HepG2 (cell line): ENCODE results near the gene GALNT17. TPM values are rescaled to one million over a fixed set of nuclear protein-coding genes. Genes with fewer than 3 reads are reported as not detected.

Source experiments
- ATAC-seq: fragments of 200-7000 bp; cut with Tn5 transposase; 3 replicates; pipeline ENCODE4 v1.9.1; 2020; ENCODE audit warnings: mild to moderate bottlenecking, moderate library complexity
- BruUV-seq: library from RNA; stranded (reverse); fragments of 400-500 nt; replicated peaks from 2 replicates; lab custom pipeline; 2021; lab: Mats Ljungman, UMichigan
- CTCF ChIA-PET: fragments of 300-600 bp; formaldehyde crosslinking; extraction: SDS; loops from one replicate; lab custom pipeline; 2021; ENCODE audit warnings: low total read pairs, inconsistent platforms, low intra/inter-chr PET ratio; lab: Yijun Ruan, JAX
- POLR2A ChIA-PET: fragments of 350-600 bp; sonication (Branson Sonifier 250); formaldehyde crosslinking; loops from one replicate; lab custom pipeline; 2020; ENCODE audit warnings: antibody characterized with exemption, inconsistent platforms; lab: Yijun Ruan, JAX
- DNase-seq: peaks from one replicate; pipeline ENCODE4 v3.0.0-alpha.2; 2015; ENCODE audit warnings: low spot score
- FAIRE-seq: peaks from 3 replicates; lab custom pipeline; 2011; peaks lifted over from hg19 to GRCh38; lab: Jason Lieb, UNC
- H2AFZ ChIP-seq: one replicate; pipeline ENCODE4 v1.6.1; 2011; ENCODE audit warnings: low read length, inconsistent platforms
- H3K27ac ChIP-seq: fragments of 300-600 bp; 3 replicates; pipeline ENCODE4 v1.8.0; 2011; ENCODE audit warnings: mixed run types, mild to moderate bottlenecking, mixed read lengths, low read length, inconsistent platforms; ENCODE audit not compliant: insufficient read depth; ENCODE audit errors: extremely low read length
- H3K27me3 ChIP-seq, 2 experiments: fragments of 200-600 bp in 1 of 2; 2 replicates in 1 of 2; 3 replicates in 1 of 2; pipeline versions ENCODE4 v1.6.0 to v1.8.0; 2011; ENCODE audit warnings: low read length in 2 of 2, mild to moderate bottlenecking in 2 of 2, moderate library complexity in 2 of 2, inconsistent platforms in 1 of 2; ENCODE audit not compliant: insufficient read depth in 2 of 2, control insufficient read depth in 1 of 2
- H3K36me3 ChIP-seq, 2 experiments: fragments of 200-600 bp in 1 of 2; replicated peaks in 1 of 2; 2 replicates in 1 of 2; 3 replicates in 1 of 2; pipeline versions ENCODE4 v1.5.1 to v1.8.0; 2011; ENCODE audit warnings: low read length in 2 of 2, inconsistent platforms in 1 of 2; ENCODE audit not compliant: insufficient read depth in 2 of 2, control insufficient read depth in 1 of 2
- H3K4me1 ChIP-seq: 2 replicates; pipeline ENCODE4 v1.5.1; 2012; ENCODE audit warnings: low read length, inconsistent platforms; ENCODE audit not compliant: insufficient read depth
- H3K4me2 ChIP-seq: 2 replicates; pipeline ENCODE4 v1.6.0; 2011; ENCODE audit warnings: low read depth, low read length, inconsistent platforms
- H3K4me3 ChIP-seq, 3 experiments: fragments of 200-600 bp in 1 of 3; sonication (generic), shearing (Covaris generic) in 1 of 3; replicated peaks in 1 of 3; 2 replicates each; pipeline ENCODE4 v1.5.1; 2011 to 2016; ENCODE audit warnings: low read length in 3 of 3, inconsistent platforms in 2 of 3, low read depth in 2 of 3, mild to moderate bottlenecking in 2 of 3, control low read depth in 1 of 3, mixed read lengths in 1 of 3; ENCODE audit not compliant: insufficient read depth in 1 of 3
- H3K79me2 ChIP-seq: one replicate; pipeline ENCODE4 v1.6.1; 2011; ENCODE audit warnings: low read length, inconsistent platforms; ENCODE audit not compliant: insufficient read depth
- H3K9ac ChIP-seq: 2 replicates; pipeline ENCODE4 v1.6.0; 2011; ENCODE audit warnings: mild to moderate bottlenecking, low read depth, low read length, inconsistent platforms; ENCODE audit not compliant: insufficient read depth
- H3K9me3 ChIP-seq: 2 replicates; pipeline ENCODE4 v1.5.1; 2012; ENCODE audit warnings: mild to moderate bottlenecking, low read length
- H4K20me1 ChIP-seq: 2 replicates; pipeline ENCODE4 v1.6.0; 2011; ENCODE audit warnings: inconsistent platforms, mild to moderate bottlenecking, low read length, moderate library complexity; ENCODE audit not compliant: insufficient read depth
- AKNA ChIP-seq: sonication (generic); formaldehyde crosslinking; IDR thresholded peaks from 2 replicates; pipeline ENCODE4 v1.4.0; 2020; ENCODE audit warnings: missing genetic modification reagents, borderline replicate concordance
- PHF8 ChIP-seq: sonication (generic); formaldehyde crosslinking; IDR thresholded peaks from 2 replicates; pipeline ENCODE4 v1.5.0; 2020; ENCODE audit warnings: missing genetic modification reagents
- SCMH1 ChIP-seq: sonication (generic); formaldehyde crosslinking; IDR thresholded peaks from 2 replicates; pipeline ENCODE4 v1.9.0; 2021; ENCODE audit warnings: missing genetic modification reagents, mild to moderate bottlenecking, borderline replicate concordance
- XBP1 ChIP-seq: sonication (generic); formaldehyde crosslinking; IDR thresholded peaks from 2 replicates; pipeline ENCODE4 v1.5.0; 2020; ENCODE audit warnings: missing genetic modification reagents
- WGBS: methylation state at CpG from one replicate; pipeline ENCODE4 v1.1.6; 2017; ENCODE audit warnings: low lambda C conversion rate; 5-methylcytosine and 5-hydroxymethylcytosine counted together
- in situ Hi-C: cut with HindIII; loops from 2 replicates; pipeline ENCODE4 v1.10.0; 2017; ENCODE audit warnings: low pct_unique_long_range_greater_than_20kb; ENCODE audit not compliant: extremely low pct_ligation_motif_present
- intact Hi-C: fragments of 100-400 bp; cut with micrococcal nuclease; formaldehyde crosslinking; loops from one replicate; pipeline ENCODE4 v1.10.0; 2022; ENCODE audit not compliant: unreplicated experiment
- polyA plus RNA-seq, 8 experiments: library from polyadenylated mRNA; depleted of rRNA in 3 of 8; stranded (reverse) in 7 of 8; unstranded in 1 of 8; fragments of >200 nt; fragmentation: Illumina TruSeq in 4 of 8; extraction: Trizol in 4 of 8; gene quantifications; 2 replicates each; pipeline versions ENCODE4 v1.2.1 to v1.2.3, GENCODE V29; 2011 to 2016; ENCODE audit warnings: low read depth in 4 of 8, missing spikeins in 1 of 8, mixed read lengths in 1 of 8; ENCODE audit not compliant: insufficient read depth in 1 of 8
- total RNA-seq, 5 experiments: library from RNA; depleted of rRNA; stranded (reverse); fragments of >200 nt; fragmentation: Illumina TruSeq; extraction: Trizol; gene quantifications; 2 replicates each; pipeline ENCODE4 v1.2.3, GENCODE V29; 2016; ENCODE audit warnings: low read depth in 1 of 5
- TF ChIP-seq, protein P1 (sequence below): sonication (generic); formaldehyde crosslinking; IDR thresholded peaks from 2 replicates; pipeline ENCODE4 v1.5.0; 2020; ENCODE audit warnings: mild to moderate bottlenecking, missing genetic modification reagents

Gene GALNT17
- total and polyA plus RNA-seq, 2 of the 13 experiments (the other 11 are each of a cell fraction or from before 2014, with no cell fraction given), result not detected

- ChIA-PET POLR2A (no interaction called here), CTCF (no interaction called here)
- DNase-seq, result no peak
- no peak overlapping the region for H2AFZ ChIP-seq
- H3K4me2 ChIP-seq, result no peak overlapping the region
- TF ChIP-seq SCMH1 (no peak), PHF8 (CRISPR knock-in tag) (no peak), AKNA (no peak), XBP1 (no peak)
- TF ChIP-seq, protein P1, sequence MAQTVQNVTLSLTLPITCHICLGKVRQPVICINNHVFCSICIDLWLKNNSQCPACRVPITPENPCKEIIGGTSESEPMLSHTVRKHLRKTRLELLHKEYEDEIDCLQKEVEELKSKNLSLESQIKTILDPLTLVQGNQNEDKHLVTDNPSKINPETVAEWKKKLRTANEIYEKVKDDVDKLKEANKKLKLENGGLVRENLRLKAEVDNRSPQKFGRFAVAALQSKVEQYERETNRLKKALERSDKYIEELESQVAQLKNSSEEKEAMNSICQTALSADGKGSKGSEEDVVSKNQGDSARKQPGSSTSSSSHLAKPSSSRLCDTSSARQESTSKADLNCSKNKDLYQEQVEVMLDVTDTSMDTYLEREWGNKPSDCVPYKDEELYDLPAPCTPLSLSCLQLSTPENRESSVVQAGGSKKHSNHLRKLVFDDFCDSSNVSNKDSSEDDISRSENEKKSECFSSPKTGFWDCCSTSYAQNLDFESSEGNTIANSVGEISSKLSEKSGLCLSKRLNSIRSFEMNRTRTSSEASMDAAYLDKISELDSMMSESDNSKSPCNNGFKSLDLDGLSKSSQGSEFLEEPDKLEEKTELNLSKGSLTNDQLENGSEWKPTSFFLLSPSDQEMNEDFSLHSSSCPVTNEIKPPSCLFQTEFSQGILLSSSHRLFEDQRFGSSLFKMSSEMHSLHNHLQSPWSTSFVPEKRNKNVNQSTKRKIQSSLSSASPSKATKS, result no peak
- no peak overlapping the region for H3K27ac ChIP-seq
- H3K4me1 ChIP-seq, result no peaks in the 10 kb centered on the region
- BruUV-seq, result no TSS peak
- no peak overlapping the region for H3K9ac ChIP-seq
- H3K9me3 ChIP-seq, result no peaks in the 10 kb centered on the region
- FAIRE-seq, result no peak
- no peaks in the 10 kb centered on the region for H3K79me2 ChIP-seq
- H4K20me1 ChIP-seq, result no peaks in the 10 kb centered on the region
- no peaks in the 10 kb centered on the region for H3K27me3 ChIP-seq
- H3K4me3 ChIP-seq, result no peak overlapping the region
- intact Hi-C loops, result no loop called here
- no peak for ATAC-seq
- no peaks in the 10 kb centered on the region for H3K36me3 ChIP-seq
- in situ Hi-C loops, result no loop called here
- 7% methylated on average over 8 of the region's 8 CpGs for WGBS
Measured at GRCh38 chr7:71239586-71240268, 107.8 kb downstream of the GALNT17 start.
